ENCODE measurements around the gene FAM3D.

GRCh38 chr3:58633157-58633865 lies 33.3 kb downstream of the FAM3D start:
- TF ChIP-seq CTCF (IDR thresholded peaks at IDR 0.05 in 2 of 3, conservative IDR thresholded peaks at IDR 0.05 in 1 of 3; ENCODE audit: borderline replicate concordance in 1 of 3, insufficient read depth in 1 of 3, low read depth in 2 of 3, low read length in 2 of 3) = no peak
- no peak for TF ChIP-seq RAD21 (IDR thresholded peaks at IDR 0.05; ENCODE audit: low read depth)
- no peak for TF ChIP-seq SP1 (IDR thresholded peaks at IDR 0.05; ENCODE audit: low read depth)
- TF ChIP-seq CEBPB (IDR thresholded peaks at IDR 0.05; ENCODE audit: low read depth) = no peak
- no peak for TF ChIP-seq EZH2 (IDR thresholded peaks at IDR 0.05)
- no peak for TF ChIP-seq REST (IDR thresholded peaks at IDR 0.05; ENCODE audit: low read depth)
- TF ChIP-seq JUND (IDR thresholded peaks at IDR 0.05) = no peak
- TF ChIP-seq POLR2A (IDR thresholded peaks at IDR 0.05; ENCODE audit: borderline replicate concordance, extremely low read depth, insufficient read depth, insufficient read length) = no peak
- TF ChIP-seq POLR2AphosphoS5 (IDR thresholded peaks at IDR 0.05; ENCODE audit: low read depth, low read length) = no peak
- no peak for TF ChIP-seq MAX (IDR thresholded peaks at IDR 0.05)
- no peak for TF ChIP-seq ZBTB33 (IDR thresholded peaks at IDR 0.05; ENCODE audit: extremely low read depth, insufficient replicate concordance, low read length)
- no peak for TF ChIP-seq EGR1 (IDR thresholded peaks at IDR 0.05; ENCODE audit: low read depth)
- no peak for TF ChIP-seq TCF7L2 (IDR thresholded peaks at IDR 0.05; ENCODE audit: borderline replicate concordance, extremely low read depth, insufficient read depth, insufficient read length)
